PC-3 (cell line): Measurements from ENCODE around the gene ENTPD7. TPM values are rescaled to one million over a fixed set of nuclear protein-coding genes. Genes with fewer than 3 reads are reported as not detected.

Experiments
- ATAC-seq: fragments of 200-7000 bp; cut with Tn5 transposase; 2 replicates; pipeline ENCODE4 v1.9.1; 2020; ENCODE audit warnings: mild to moderate bottlenecking, moderate library complexity
- BruUV-seq: library from RNA; stranded (reverse); fragments of 400-500 nt; replicated peaks from 2 replicates; lab custom pipeline; 2021; lab: Mats Ljungman, UMichigan
- CTCF ChIA-PET: fragments of 300-600 bp; sonication (Branson Sonifier 250); formaldehyde crosslinking; loops from one replicate; lab custom pipeline; 2022; ENCODE audit warnings: antibody characterized with exemption; lab: Charles Lee
- POLR2A ChIA-PET: fragments of 300-600 bp; sonication (Branson Sonifier 250); formaldehyde crosslinking; loops from one replicate; lab custom pipeline; 2022; ENCODE audit warnings: antibody characterized with exemption; ENCODE audit not compliant: unreplicated experiment; lab: Charles Lee
- DNase-seq: peaks from one replicate; pipeline ENCODE4 v3.0.0-alpha.2; 2015
- H2AFZ ChIP-seq: fragments of 300-600 bp; sonication (generic); 2 replicates; pipeline ENCODE4 v1.6.0; 2016; ENCODE audit warnings: antibody characterized with exemption, low read length
- H3F3A ChIP-seq: fragments of 300-600 bp; sonication (generic); one replicate; pipeline ENCODE4 v1.6.0; 2017; ENCODE audit warnings: antibody characterized with exemption, low read length, control low read depth, mild to moderate bottlenecking; ENCODE audit not compliant: unreplicated experiment
- H3K27ac ChIP-seq: fragments of 300-600 bp; sonication (generic); 2 replicates; pipeline ENCODE4 v1.5.1; 2016; ENCODE audit warnings: mild to moderate bottlenecking, low read length
- H3K27me3 ChIP-seq: fragments of 300-600 bp; sonication (generic); 2 replicates; pipeline ENCODE4 v1.6.1; 2016; ENCODE audit warnings: low read length, mixed read lengths
- H3K36me3 ChIP-seq: fragments of 300-600 bp; sonication (generic); 2 replicates; pipeline ENCODE4 v1.6.1; 2016; ENCODE audit warnings: low read depth, mixed run types, low read length, mixed read lengths
- H3K4me1 ChIP-seq: fragments of 300-600 bp; sonication (generic); 2 replicates; pipeline ENCODE4 v1.5.1; 2016; ENCODE audit warnings: low read length; ENCODE audit not compliant: insufficient read depth
- H3K4me2 ChIP-seq: fragments of 300-600 bp; sonication (generic); 2 replicates; pipeline ENCODE4 v1.6.0; 2016; ENCODE audit warnings: low read length
- H3K4me3 ChIP-seq: fragments of 300-600 bp; sonication (generic); 2 replicates; pipeline ENCODE4 v1.5.1; 2016; ENCODE audit warnings: mild to moderate bottlenecking, low read length, mixed read lengths
- H3K79me2 ChIP-seq: fragments of 300-600 bp; sonication (generic); 2 replicates; pipeline ENCODE4 v1.6.1; 2017; ENCODE audit warnings: low read length, mixed read lengths
- H3K9ac ChIP-seq: fragments of 300-600 bp; sonication (generic); 2 replicates; pipeline ENCODE4 v1.6.0; 2016; ENCODE audit warnings: mild to moderate bottlenecking, low read length
- H3K9me2 ChIP-seq: fragments of 300-600 bp; sonication (generic); replicated peaks from 2 replicates; pipeline ENCODE4 v1.6.1; 2016; ENCODE audit warnings: mixed run types, low read length, mixed read lengths
- H3K9me3 ChIP-seq: fragments of 300-600 bp; sonication (generic); 2 replicates; pipeline ENCODE4 v1.6.1; 2016; ENCODE audit warnings: low read length, mixed read lengths
- H4K20me1 ChIP-seq: fragments of 300-600 bp; sonication (generic); 2 replicates; pipeline ENCODE4 v1.6.1; 2016; ENCODE audit warnings: low read length, mixed read lengths
- EZH2 ChIP-seq: fragments of 300-600 bp; sonication (generic); IDR thresholded peaks from one replicate; pipeline ENCODE4 v1.6.1; 2017; ENCODE audit warnings: antibody characterized with exemption, mild to moderate bottlenecking, low read length; ENCODE audit not compliant: unreplicated experiment
- EZH2phosphoT487 ChIP-seq: fragments of 300-600 bp; sonication (generic); IDR thresholded peaks from 2 replicates; pipeline ENCODE4 v1.6.1; 2018; ENCODE audit warnings: mild to moderate bottlenecking, antibody characterized with exemption, low read length, borderline replicate concordance
- intact Hi-C: fragments of 100-400 bp; cut with micrococcal nuclease; formaldehyde crosslinking; loops from 2 replicates; pipeline ENCODE4 v1.9.0; 2023
- total RNA-seq: library from RNA; depleted of rRNA; stranded (reverse); fragments of >200 nt; gene quantifications from 2 replicates; pipeline ENCODE4 v1.2.3, GENCODE V29; 2014
- TF ChIP-seq, protein P1 (sequence below): fragments of 300-600 bp; sonication (generic); conservative IDR thresholded peaks from 2 replicates; pipeline ENCODE4 v1.5.1; 2017; ENCODE audit warnings: antibody characterized with exemption, low read depth, mild to moderate bottlenecking, low read length

ENTPD7 gene
- total RNA-seq, 1 experiment from 2014 or later = 6.8 TPM

GRCh38 chr10:99740933-99741559 lies 81.7 kb downstream of the ENTPD7 start:
- POLR2A ChIA-PET = no interaction called here
- H3K9ac ChIP-seq = no peak overlapping the region
- CTCF ChIA-PET = no interaction called here
- H3K36me3 ChIP-seq = peaks cover 51% of the 10 kb centered on the region
- ATAC-seq (no peak), DNase-seq (no peak)
- no peak overlapping the region for H3K4me2 ChIP-seq
- H3K79me2 ChIP-seq = no peaks in the 10 kb centered on the region
- no peaks in the 10 kb centered on the region for H3F3A ChIP-seq
- no peaks in the 10 kb centered on the region for H4K20me1 ChIP-seq
- peaks cover 22% of the 10 kb centered on the region for H3K4me1 ChIP-seq
- intact Hi-C loops = loop anchor here (5.0 kb wide), 1 partner anchor 36 kb away; no protein-coding TSS in a partner anchor
- H3K27me3 ChIP-seq = no peaks in the 10 kb centered on the region
- no peak overlapping the region for H2AFZ ChIP-seq
- H3K4me3 ChIP-seq = no peak overlapping the region
- BruUV-seq = no TSS peak
- 0 out of 2 replicates have a peak, but pooled peaks cover 3% of the 10 kb centered on the region for H3K9me3 ChIP-seq
- H3K9me2 ChIP-seq = no peaks in the 10 kb centered on the region
- H3K27ac ChIP-seq = no peak overlapping the region
- TF ChIP-seq, protein P1, sequence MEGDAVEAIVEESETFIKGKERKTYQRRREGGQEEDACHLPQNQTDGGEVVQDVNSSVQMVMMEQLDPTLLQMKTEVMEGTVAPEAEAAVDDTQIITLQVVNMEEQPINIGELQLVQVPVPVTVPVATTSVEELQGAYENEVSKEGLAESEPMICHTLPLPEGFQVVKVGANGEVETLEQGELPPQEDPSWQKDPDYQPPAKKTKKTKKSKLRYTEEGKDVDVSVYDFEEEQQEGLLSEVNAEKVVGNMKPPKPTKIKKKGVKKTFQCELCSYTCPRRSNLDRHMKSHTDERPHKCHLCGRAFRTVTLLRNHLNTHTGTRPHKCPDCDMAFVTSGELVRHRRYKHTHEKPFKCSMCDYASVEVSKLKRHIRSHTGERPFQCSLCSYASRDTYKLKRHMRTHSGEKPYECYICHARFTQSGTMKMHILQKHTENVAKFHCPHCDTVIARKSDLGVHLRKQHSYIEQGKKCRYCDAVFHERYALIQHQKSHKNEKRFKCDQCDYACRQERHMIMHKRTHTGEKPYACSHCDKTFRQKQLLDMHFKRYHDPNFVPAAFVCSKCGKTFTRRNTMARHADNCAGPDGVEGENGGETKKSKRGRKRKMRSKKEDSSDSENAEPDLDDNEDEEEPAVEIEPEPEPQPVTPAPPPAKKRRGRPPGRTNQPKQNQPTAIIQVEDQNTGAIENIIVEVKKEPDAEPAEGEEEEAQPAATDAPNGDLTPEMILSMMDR = no peak
- TF ChIP-seq EZH2 = no peak
- TF ChIP-seq EZH2phosphoT487 = no peak

DNA sequence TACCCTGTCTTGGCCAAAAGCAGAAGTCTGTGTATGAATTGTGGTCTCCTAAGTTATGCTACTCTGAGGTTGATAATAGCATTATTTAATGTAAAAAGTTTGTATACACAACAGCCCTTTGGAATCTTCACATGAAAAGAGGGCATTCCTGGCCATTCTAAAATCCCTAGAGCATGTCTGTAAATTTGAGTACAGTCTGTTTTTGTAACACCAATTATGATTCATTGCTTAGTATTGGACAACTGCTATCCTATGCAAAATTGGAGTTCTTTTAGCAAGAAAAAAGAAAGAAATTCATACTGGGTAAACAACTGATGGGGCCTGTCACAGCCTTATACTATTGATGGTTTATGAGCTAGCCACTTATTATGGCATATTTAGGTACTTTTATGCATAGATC lies 82.9 kb downstream of the ENTPD7 start:
- intact Hi-C loops = loop anchor here (5.0 kb wide), 1 partner anchor 35 kb away; no protein-coding TSS in a partner anchor
- ATAC-seq (no peak; the same call in 1 of the 2 replicates), DNase-seq (no peak)
- H3K9me3 ChIP-seq = 0 out of 2 replicates have a peak, but pooled peaks cover 3% of the 10 kb centered on the region
- H3K36me3 ChIP-seq = peaks cover 55% of the 10 kb centered on the region
- H3K27ac ChIP-seq = no peak overlapping the region
- H3K9ac ChIP-seq = no peak overlapping the region
- no peaks in the 10 kb centered on the region for H3K27me3 ChIP-seq
- no peak overlapping the region for H3K4me3 ChIP-seq
- CTCF ChIA-PET = interaction anchor here (0.6 to 0.7 kb wide), 2 partner anchors 75 to 350 kb away, joined by 9 to 10 read pairs; no protein-coding TSS in a partner anchor
- H3K4me1 ChIP-seq = peaks cover 22% of the 10 kb centered on the region
- no peaks in the 10 kb centered on the region for H3K79me2 ChIP-seq
- no peaks in the 10 kb centered on the region for H4K20me1 ChIP-seq
- POLR2A ChIA-PET = interaction anchor here (0.7 kb wide), 1 partner anchor 532 kb away, joined by 8 read pairs; no protein-coding TSS in a partner anchor
- no peak overlapping the region for H2AFZ ChIP-seq
- 0 out of 2 replicates have a peak overlapping the region, but pooled peaks have one; percentile 28 for H3K4me2 ChIP-seq
- no peak for TF ChIP-seq EZH2phosphoT487
- TF ChIP-seq, protein P1 = no peak
- TF ChIP-seq EZH2 = no peak
- H3F3A ChIP-seq = no peaks in the 10 kb centered on the region
- no peaks in the 10 kb centered on the region for H3K9me2 ChIP-seq
- no TSS peak for BruUV-seq
